A673 (cell line): ENCODE results near the gene ADGRB2.
A peak's percentile ranks its signal among the peaks of the same experiment; 100 is the strongest.

ENCODE experiments used
- CTCF ChIP-seq: fragments of 300-800, 200-600 bp; sonication (generic); conservative IDR thresholded peaks from 2 replicates; pipeline ENCODE4 v1.5.1; 2017; ENCODE audit warnings: low read depth, mild to moderate bottlenecking, antibody characterized with exemption, low read length, moderate library complexity, mixed read lengths
- EZH2 ChIP-seq: fragments of 200-600 bp; sonication (generic); IDR thresholded peaks from 2 replicates; pipeline ENCODE4 v1.6.1; 2017; ENCODE audit warnings: borderline replicate concordance, low read depth, mild to moderate bottlenecking, mixed read lengths, antibody characterized with exemption, low read length; ENCODE audit not compliant: poor library complexity, severe bottlenecking

- TF ChIP-seq EZH2: no peak
- TF ChIP-seq CTCF: peak; percentile 44; the same call in 1 of the 2 replicates
Observed at GRCh38 chr1:31705080-31705866, 58.9 kb downstream of the ADGRB2 start.
